PC-9 (cell line): ENCODE data around the gene CDKN2B-AS1. TPM values are rescaled to one million over a fixed set of nuclear protein-coding genes. Genes with fewer than 3 reads are reported as not detected.

Source experiments
- BruUV-seq: library from RNA; stranded (reverse); fragments of 400-500 nt; replicated peaks from 2 replicates; lab custom pipeline; 2021; lab: Mats Ljungman, UMichigan
- CTCF ChIA-PET: fragments of 300-600 bp; sonication (Branson Sonifier 250); formaldehyde crosslinking; loops from one replicate; lab custom pipeline; 2022; ENCODE audit warnings: antibody characterized with exemption; lab: Charles Lee
- POLR2A ChIA-PET: fragments of 300-600 bp; sonication (Branson Sonifier 250); formaldehyde crosslinking; loops from one replicate; lab custom pipeline; 2022; ENCODE audit warnings: antibody characterized with exemption; ENCODE audit not compliant: unreplicated experiment; lab: Charles Lee
- DNase-seq, 2 experiments: peaks; one replicate each; pipeline versions ENCODE4 v3.0.0 to v3.0.0-alpha.2; 2015 to 2022; ENCODE audit warnings: mixed read lengths in 1 of 2
- H2AFZ ChIP-seq: fragments of 200-600 bp; sonication (generic); 2 replicates; pipeline ENCODE4 v1.8.1; 2017; ENCODE audit warnings: antibody characterized with exemption
- H3F3A ChIP-seq: fragments of 200-600 bp; sonication (generic); 2 replicates; pipeline ENCODE4 v1.8.1; 2017; ENCODE audit warnings: antibody characterized with exemption, mild to moderate bottlenecking, low read depth; ENCODE audit not compliant: insufficient read depth
- H3K27ac ChIP-seq: fragments of 200-600 bp; sonication (generic); 2 replicates; pipeline ENCODE4 v1.6.1; 2016; ENCODE audit warnings: mixed run types
- H3K27me3 ChIP-seq: fragments of 200-600 bp; sonication (generic); 2 replicates; pipeline ENCODE4 v1.6.1; 2016; ENCODE audit warnings: low read depth, mixed run types; ENCODE audit not compliant: insufficient read depth
- H3K36me3 ChIP-seq: fragments of 200-600 bp; sonication (generic); 2 replicates; pipeline ENCODE4 v1.6.1; 2016; ENCODE audit warnings: low read depth, mixed run types
- H3K4me1 ChIP-seq: fragments of 200-600 bp; sonication (generic); replicated peaks from 2 replicates; pipeline ENCODE4 v1.6.1; 2016; ENCODE audit warnings: mixed run types; ENCODE audit not compliant: insufficient read depth
- H3K4me2 ChIP-seq: fragments of 200-600 bp; sonication (generic); 2 replicates; pipeline ENCODE4 v1.6.1; 2017; ENCODE audit warnings: mixed run types
- H3K4me3 ChIP-seq: fragments of 200-600 bp; sonication (generic); 2 replicates; pipeline ENCODE4 v1.6.1; 2016; ENCODE audit warnings: mixed run types
- H3K79me2 ChIP-seq: fragments of 200-600 bp; sonication (generic); 2 replicates; pipeline ENCODE4 v1.6.1; 2017; ENCODE audit warnings: low read depth, mixed run types
- H3K9me2 ChIP-seq: fragments of 200-600 bp; sonication (generic); 2 replicates; pipeline ENCODE4 v1.8.1; 2017; ENCODE audit warnings: mild to moderate bottlenecking; ENCODE audit not compliant: insufficient read depth
- H3K9me3 ChIP-seq: fragments of 200-600 bp; sonication (generic); 2 replicates; pipeline ENCODE4 v1.8.1; 2016; ENCODE audit warnings: low read depth; ENCODE audit not compliant: insufficient read depth
- H4K20me1 ChIP-seq: fragments of 200-600 bp; sonication (generic); 2 replicates; pipeline ENCODE4 v1.8.1; 2017; ENCODE audit not compliant: insufficient read depth
- EZH2 ChIP-seq: fragments of 200-600 bp; sonication (generic); IDR thresholded peaks from 2 replicates; pipeline ENCODE4 v1.8.0; 2017; ENCODE audit warnings: antibody characterized with exemption, low read depth
- intact Hi-C: fragments of 100-400 bp; cut with micrococcal nuclease; formaldehyde crosslinking; loops from one replicate; pipeline ENCODE4 v1.10.0; 2022; ENCODE audit not compliant: unreplicated experiment
- total RNA-seq: library from RNA; stranded (reverse); gene quantifications from 2 replicates; pipeline ENCODE4 v1.2.3, GENCODE V29; 2021
- TF ChIP-seq, protein P1 (sequence below): fragments of 200-600 bp; sonication (generic); conservative IDR thresholded peaks from 2 replicates; pipeline ENCODE4 v1.6.1; 2017; ENCODE audit warnings: mixed run types, antibody characterized with exemption, mild to moderate bottlenecking, moderate library complexity

The CDKN2B-AS1 gene
- total RNA-seq, 1 experiment from 2014 or later = 11.6 TPM

DNA sequence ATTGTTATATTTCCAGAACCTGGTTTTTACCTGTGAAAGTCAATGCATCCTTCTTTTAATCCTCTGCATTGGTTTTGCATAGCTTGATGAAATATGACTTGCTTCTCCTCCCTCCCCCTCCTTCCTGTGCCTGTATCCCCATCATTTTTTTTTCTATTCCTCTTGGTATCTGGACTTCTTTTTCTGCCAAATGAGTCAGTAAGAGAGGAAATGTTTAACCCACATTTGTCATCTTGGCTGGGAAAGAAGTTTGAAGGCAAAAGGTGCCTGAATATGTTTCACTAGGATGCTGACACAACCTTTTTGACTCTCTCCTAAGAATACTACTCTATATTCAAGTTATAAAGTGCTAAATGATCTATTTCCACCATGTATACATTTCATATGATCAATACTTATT is 50.0 kb downstream of the CDKN2B-AS1 start:
- TF ChIP-seq EZH2 = no peak
- TF ChIP-seq, protein P1, sequence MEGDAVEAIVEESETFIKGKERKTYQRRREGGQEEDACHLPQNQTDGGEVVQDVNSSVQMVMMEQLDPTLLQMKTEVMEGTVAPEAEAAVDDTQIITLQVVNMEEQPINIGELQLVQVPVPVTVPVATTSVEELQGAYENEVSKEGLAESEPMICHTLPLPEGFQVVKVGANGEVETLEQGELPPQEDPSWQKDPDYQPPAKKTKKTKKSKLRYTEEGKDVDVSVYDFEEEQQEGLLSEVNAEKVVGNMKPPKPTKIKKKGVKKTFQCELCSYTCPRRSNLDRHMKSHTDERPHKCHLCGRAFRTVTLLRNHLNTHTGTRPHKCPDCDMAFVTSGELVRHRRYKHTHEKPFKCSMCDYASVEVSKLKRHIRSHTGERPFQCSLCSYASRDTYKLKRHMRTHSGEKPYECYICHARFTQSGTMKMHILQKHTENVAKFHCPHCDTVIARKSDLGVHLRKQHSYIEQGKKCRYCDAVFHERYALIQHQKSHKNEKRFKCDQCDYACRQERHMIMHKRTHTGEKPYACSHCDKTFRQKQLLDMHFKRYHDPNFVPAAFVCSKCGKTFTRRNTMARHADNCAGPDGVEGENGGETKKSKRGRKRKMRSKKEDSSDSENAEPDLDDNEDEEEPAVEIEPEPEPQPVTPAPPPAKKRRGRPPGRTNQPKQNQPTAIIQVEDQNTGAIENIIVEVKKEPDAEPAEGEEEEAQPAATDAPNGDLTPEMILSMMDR = no peak
- ChIA-PET POLR2A (no interaction called here), CTCF (no interaction called here)
- H3F3A ChIP-seq = peaks cover 25% of the 10 kb centered on the region
- H2AFZ ChIP-seq = no peak overlapping the region
- no TSS peak for BruUV-seq
- no peaks in the 10 kb centered on the region for H3K79me2 ChIP-seq
- H3K4me1 ChIP-seq = peaks cover 44% of the 10 kb centered on the region
- H3K36me3 ChIP-seq = no peaks in the 10 kb centered on the region
- intact Hi-C loops = loop anchor here (5.0 kb wide), 2 partner anchors 58 to 173 kb away; no protein-coding TSS in a partner anchor
- H3K4me2 ChIP-seq = no peak overlapping the region
- H3K9me2 ChIP-seq = no peaks in the 10 kb centered on the region
- DNase-seq = peak in 1 of 2 experiments; percentile 53
- H3K27ac ChIP-seq = 0 out of 2 replicates have a peak overlapping the region, but pooled peaks have one; percentile 25
- no peaks in the 10 kb centered on the region for H3K27me3 ChIP-seq
- H3K4me3 ChIP-seq = no peak overlapping the region
- H3K9me3 ChIP-seq = no peaks in the 10 kb centered on the region
- H4K20me1 ChIP-seq = no peaks in the 10 kb centered on the region

DNA sequence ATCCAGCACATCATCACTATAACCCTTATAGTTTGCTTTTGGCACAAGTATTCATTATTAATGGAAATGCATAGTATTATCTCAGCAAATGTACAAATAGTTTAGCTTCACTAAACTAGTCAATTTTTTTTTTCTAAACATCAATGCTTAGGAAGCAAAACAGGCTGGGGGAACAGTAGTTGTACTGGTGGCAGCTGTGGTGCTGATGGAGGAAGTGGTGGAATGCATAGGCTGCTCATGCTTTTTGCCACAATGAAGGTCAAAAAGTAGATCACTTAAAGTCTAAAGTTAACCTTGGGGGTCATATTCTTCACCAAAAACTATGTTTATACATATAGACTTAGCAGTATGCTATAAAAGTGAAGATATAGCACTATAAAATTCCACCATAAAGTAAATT is 50.8 kb downstream of the CDKN2B-AS1 start:
- TF ChIP-seq EZH2 = no peak
- TF ChIP-seq, protein P1 = no peak
- Histone ChIP-seq H3K27me3 (no peaks in the 10 kb centered on the region), H3K27ac (0 out of 2 replicates have a peak overlapping the region, but pooled peaks have one; percentile 6), H3K4me1 (peaks cover 36% of the 10 kb centered on the region), H2AFZ (no peak overlapping the region), H4K20me1 (no peaks in the 10 kb centered on the region), H3K79me2 (no peaks in the 10 kb centered on the region), H3K4me2 (no peak overlapping the region), H3K9me2 (no peaks in the 10 kb centered on the region), H3F3A (peaks cover 19% of the 10 kb centered on the region), H3K9me3 (no peaks in the 10 kb centered on the region), H3K36me3 (no peaks in the 10 kb centered on the region), H3K4me3 (no peak overlapping the region)
- intact Hi-C loops = no loop called here
- ChIA-PET CTCF (no interaction called here), POLR2A (no interaction called here)
- BruUV-seq = no TSS peak
- no peak for DNase-seq

DNA sequence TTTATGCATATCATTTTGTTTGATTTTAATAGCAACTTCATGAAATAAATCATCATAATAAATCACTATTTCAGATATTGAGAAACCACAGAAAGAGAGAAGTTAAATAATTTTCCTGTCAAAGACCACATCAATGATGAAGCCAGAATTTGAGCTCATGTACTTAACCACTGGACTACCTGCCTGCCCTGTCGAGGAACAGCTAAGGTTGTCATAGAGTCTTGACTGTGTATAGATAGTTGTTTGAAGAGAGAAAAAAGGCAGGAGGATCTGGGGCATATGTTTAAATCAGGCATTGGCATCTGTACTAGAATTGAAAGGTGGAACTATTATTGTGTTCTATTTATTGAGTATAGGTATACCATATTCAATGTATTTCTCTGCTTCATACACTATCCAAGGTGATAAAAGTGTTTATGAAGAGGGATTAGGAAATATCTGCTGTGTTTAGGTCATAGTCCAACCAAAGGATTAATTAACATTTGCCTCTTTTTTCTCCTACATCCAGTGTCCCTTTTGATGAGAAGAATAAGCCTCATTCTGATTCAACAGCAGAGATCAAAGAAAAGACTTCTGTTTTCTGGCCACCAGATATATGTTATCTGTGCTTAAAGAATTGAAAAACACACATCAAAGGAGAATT is 51.8 kb downstream of the CDKN2B-AS1 start:
- CTCF ChIA-PET = no interaction called here
- H3F3A ChIP-seq = peaks cover 9% of the 10 kb centered on the region
- no peak overlapping the region for H3K4me3 ChIP-seq
- no peak for TF ChIP-seq EZH2
- TF ChIP-seq, protein P1 = no peak
- no TSS peak for BruUV-seq
- no peaks in the 10 kb centered on the region for H3K27me3 ChIP-seq
- intact Hi-C loops = no loop called here
- H3K4me1 ChIP-seq = peaks cover 26% of the 10 kb centered on the region
- H3K9me2 ChIP-seq = no peaks in the 10 kb centered on the region
- POLR2A ChIA-PET = no interaction called here
- no peak overlapping the region for H3K4me2 ChIP-seq
- no peaks in the 10 kb centered on the region for H3K9me3 ChIP-seq
- no peak overlapping the region for H3K27ac ChIP-seq
- H2AFZ ChIP-seq = no peak overlapping the region
- H4K20me1 ChIP-seq = no peaks in the 10 kb centered on the region
- no peaks in the 10 kb centered on the region for H3K36me3 ChIP-seq
- no peaks in the 10 kb centered on the region for H3K79me2 ChIP-seq
- no peak for DNase-seq
